ENCODE measurements around the gene IHH. TPM values are rescaled to one million over a fixed set of nuclear protein-coding genes. Genes with fewer than 3 reads are reported as not detected.

The IHH gene
- total RNA-seq, 1 experiment from 2014 or later = 0.17 TPM

DNA sequence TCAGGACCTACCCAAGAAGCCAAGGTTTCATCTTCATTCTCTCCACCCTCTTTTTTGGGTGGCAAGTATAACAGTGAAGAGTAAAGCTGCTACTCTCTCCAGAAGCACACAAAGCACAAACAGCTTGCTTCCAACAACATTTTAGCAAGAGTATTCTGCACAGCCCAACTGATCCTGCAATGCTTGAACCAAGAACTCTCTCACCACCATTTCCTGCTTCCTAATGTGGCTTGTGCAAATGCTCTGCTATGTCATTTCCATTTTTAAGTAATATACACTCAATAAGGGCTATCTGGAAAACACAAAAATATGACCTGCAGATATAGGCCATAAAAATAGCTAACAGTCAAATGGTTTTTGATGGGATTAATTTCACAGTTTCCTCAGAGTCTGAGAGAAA is 24.1 kb upstream of the IHH start:
- Histone ChIP-seq H2AFZ (ENCODE audit: low read depth, low read length, poor library complexity, severe bottlenecking) (no peak overlapping the region), H3K27me3 (ENCODE audit: insufficient read depth, low read length) (no peaks in the 10 kb centered on the region), H3K9ac (ENCODE audit: low read length) (no peak overlapping the region), H4K20me1 (ENCODE audit: insufficient read depth) (no peaks in the 10 kb centered on the region), H3K4me3 (replicated peaks in 1 of 2; ENCODE audit: low read depth in 1 of 2, low read length in 2 of 2) (no peak overlapping the region), H3K9me3 (ENCODE audit: control insufficient read depth in 1 of 2, insufficient read depth in 1 of 2, low read depth in 1 of 2, low read length in 2 of 2) (no peaks in the 10 kb centered on the region), H3K36me3 (ENCODE audit: control insufficient read depth in 1 of 2, insufficient read depth in 2 of 2, low read length in 2 of 2) (no peaks in the 10 kb centered on the region), H3K79me2 (ENCODE audit: insufficient read depth, low read length) (no peaks in the 10 kb centered on the region), H3K4me2 (ENCODE audit: low read length) (no peak overlapping the region), H3K4me1 (ENCODE audit: control insufficient read depth in 1 of 2, insufficient read depth in 2 of 2, low read length in 2 of 2) (no peaks in the 10 kb centered on the region), H3K9me2 (ENCODE audit: insufficient read depth) (no peaks in the 10 kb centered on the region), H3K27ac (ENCODE audit: low read depth, low read length) (no peak overlapping the region)
- ATAC-seq (no peak), DNase-seq (ENCODE audit: low read depth, low spot score) (no peak)
- BruUV-seq (replicated peaks) = no TSS peak
- CTCF ChIA-PET = interaction anchor here (1.4 to 1.8 kb wide), 3 partner anchors 12 to 19 kb away, joined by 5 to 9 read pairs (median 5); no protein-coding TSS in a partner anchor
- intact Hi-C loops (cut with micrococcal nuclease) = no loop called here
- RAD21 ChIA-PET (ENCODE audit: low non-redundant PET in 1 of 2, low total read pairs in 2 of 2, uncharacterized antibody in 2 of 2, unreplicated experiment in 2 of 2) = no interaction called here
- TF ChIP-seq, protein P1, sequence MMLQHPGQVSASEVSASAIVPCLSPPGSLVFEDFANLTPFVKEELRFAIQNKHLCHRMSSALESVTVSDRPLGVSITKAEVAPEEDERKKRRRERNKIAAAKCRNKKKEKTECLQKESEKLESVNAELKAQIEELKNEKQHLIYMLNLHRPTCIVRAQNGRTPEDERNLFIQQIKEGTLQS (IDR thresholded peaks at IDR 0.05) = no peak
- TF ChIP-seq POLR2A (IDR thresholded peaks at IDR 0.05; ENCODE audit: borderline replicate concordance, extremely low read depth, insufficient read depth, insufficient read length) = no peak
- no peak for TF ChIP-seq SP1 (IDR thresholded peaks at IDR 0.05; ENCODE audit: low read depth)
- TF ChIP-seq TCF7L2 (IDR thresholded peaks at IDR 0.05; ENCODE audit: borderline replicate concordance, extremely low read depth, insufficient read depth, insufficient read length) = no peak
- no peak for TF ChIP-seq YY1 (IDR thresholded peaks at IDR 0.05; ENCODE audit: extremely low read depth, insufficient replicate concordance, low read depth, low read length)
- no peak for TF ChIP-seq SRF (IDR thresholded peaks at IDR 0.05; ENCODE audit: low read depth)
- POLR2A ChIA-PET = no interaction called here

DNA sequence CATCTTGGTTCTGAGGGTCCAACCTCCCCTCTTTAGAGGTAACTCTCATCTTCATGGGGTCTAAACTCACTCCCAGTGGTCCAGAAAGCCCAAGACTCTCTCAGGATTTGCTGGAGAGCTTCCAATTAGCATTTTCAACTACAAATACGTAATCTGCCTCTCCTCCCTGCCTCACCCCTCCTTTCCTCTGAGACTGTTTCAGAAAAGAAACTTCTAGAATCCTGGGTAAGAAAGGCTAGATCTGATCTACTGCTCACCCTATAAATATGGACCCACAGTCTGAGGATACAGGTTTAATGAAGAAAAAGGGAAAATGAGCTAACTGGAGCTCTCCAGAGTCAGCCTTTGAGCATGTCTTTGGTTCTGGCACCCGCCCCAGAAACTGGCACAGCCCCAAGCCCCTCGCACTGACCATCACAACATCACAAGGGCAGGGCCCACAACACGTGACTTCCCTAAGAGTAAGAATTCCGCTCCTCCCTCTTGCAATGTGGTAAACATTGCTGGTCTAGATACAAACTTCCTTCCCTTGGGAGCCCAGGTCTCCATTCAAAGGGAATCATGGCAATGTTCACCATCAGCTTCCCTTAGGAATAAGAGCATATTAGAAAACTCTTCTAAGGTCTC is 21.7 kb upstream of the IHH start:
- Histone ChIP-seq H3K4me1 (ENCODE audit: control insufficient read depth in 1 of 2, insufficient read depth in 2 of 2, low read length in 2 of 2) (no peaks in the 10 kb centered on the region), H4K20me1 (ENCODE audit: insufficient read depth) (no peaks in the 10 kb centered on the region), H3K27ac (ENCODE audit: low read depth, low read length) (no peak overlapping the region), H3K79me2 (ENCODE audit: insufficient read depth, low read length) (no peaks in the 10 kb centered on the region), H3K4me2 (ENCODE audit: low read length) (no peak overlapping the region), H3K9me2 (ENCODE audit: insufficient read depth) (no peaks in the 10 kb centered on the region), H3K27me3 (ENCODE audit: insufficient read depth, low read length) (no peaks in the 10 kb centered on the region), H3K4me3 (replicated peaks in 1 of 2; ENCODE audit: low read depth in 1 of 2, low read length in 2 of 2) (no peak overlapping the region), H3K9me3 (ENCODE audit: control insufficient read depth in 1 of 2, insufficient read depth in 1 of 2, low read depth in 1 of 2, low read length in 2 of 2) (no peaks in the 10 kb centered on the region), H3K9ac (ENCODE audit: low read length) (no peak overlapping the region), H2AFZ (ENCODE audit: low read depth, low read length, poor library complexity, severe bottlenecking) (no peak overlapping the region), H3K36me3 (ENCODE audit: control insufficient read depth in 1 of 2, insufficient read depth in 2 of 2, low read length in 2 of 2) (no peaks in the 10 kb centered on the region; a peak in 1 of 4 replicates)
- no peak for DNase-seq (ENCODE audit: low read depth, low spot score)
- no TSS peak for BruUV-seq (replicated peaks)
- TF ChIP-seq SP1 (IDR thresholded peaks at IDR 0.05; ENCODE audit: low read depth) = no peak
- TF ChIP-seq, protein P2, sequence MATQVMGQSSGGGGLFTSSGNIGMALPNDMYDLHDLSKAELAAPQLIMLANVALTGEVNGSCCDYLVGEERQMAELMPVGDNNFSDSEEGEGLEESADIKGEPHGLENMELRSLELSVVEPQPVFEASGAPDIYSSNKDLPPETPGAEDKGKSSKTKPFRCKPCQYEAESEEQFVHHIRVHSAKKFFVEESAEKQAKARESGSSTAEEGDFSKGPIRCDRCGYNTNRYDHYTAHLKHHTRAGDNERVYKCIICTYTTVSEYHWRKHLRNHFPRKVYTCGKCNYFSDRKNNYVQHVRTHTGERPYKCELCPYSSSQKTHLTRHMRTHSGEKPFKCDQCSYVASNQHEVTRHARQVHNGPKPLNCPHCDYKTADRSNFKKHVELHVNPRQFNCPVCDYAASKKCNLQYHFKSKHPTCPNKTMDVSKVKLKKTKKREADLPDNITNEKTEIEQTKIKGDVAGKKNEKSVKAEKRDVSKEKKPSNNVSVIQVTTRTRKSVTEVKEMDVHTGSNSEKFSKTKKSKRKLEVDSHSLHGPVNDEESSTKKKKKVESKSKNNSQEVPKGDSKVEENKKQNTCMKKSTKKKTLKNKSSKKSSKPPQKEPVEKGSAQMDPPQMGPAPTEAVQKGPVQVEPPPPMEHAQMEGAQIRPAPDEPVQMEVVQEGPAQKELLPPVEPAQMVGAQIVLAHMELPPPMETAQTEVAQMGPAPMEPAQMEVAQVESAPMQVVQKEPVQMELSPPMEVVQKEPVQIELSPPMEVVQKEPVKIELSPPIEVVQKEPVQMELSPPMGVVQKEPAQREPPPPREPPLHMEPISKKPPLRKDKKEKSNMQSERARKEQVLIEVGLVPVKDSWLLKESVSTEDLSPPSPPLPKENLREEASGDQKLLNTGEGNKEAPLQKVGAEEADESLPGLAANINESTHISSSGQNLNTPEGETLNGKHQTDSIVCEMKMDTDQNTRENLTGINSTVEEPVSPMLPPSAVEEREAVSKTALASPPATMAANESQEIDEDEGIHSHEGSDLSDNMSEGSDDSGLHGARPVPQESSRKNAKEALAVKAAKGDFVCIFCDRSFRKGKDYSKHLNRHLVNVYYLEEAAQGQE (IDR thresholded peaks at IDR 0.05; ENCODE audit: low read depth) = no peak
- TF ChIP-seq SIN3A (IDR thresholded peaks at IDR 0.05; ENCODE audit: low read depth) = no peak
- no peak for TF ChIP-seq TCF7L2 (IDR thresholded peaks at IDR 0.05; ENCODE audit: borderline replicate concordance, extremely low read depth, insufficient read depth, insufficient read length)
- TF ChIP-seq, protein P1 (IDR thresholded peaks at IDR 0.05) = no peak
- no peak for TF ChIP-seq SRF (IDR thresholded peaks at IDR 0.05; ENCODE audit: low read depth)
- no peak for TF ChIP-seq CTCF (IDR thresholded peaks at IDR 0.05 in 2 of 3, conservative IDR thresholded peaks at IDR 0.05 in 1 of 3; ENCODE audit: borderline replicate concordance in 1 of 3, insufficient read depth in 1 of 3, low read depth in 2 of 3, low read length in 2 of 3)
- TF ChIP-seq JUND (IDR thresholded peaks at IDR 0.05) = no peak
- no peak for TF ChIP-seq ZFX (IDR thresholded peaks at IDR 0.05)
- ChIA-PET RAD21 (ENCODE audit: low non-redundant PET in 1 of 2, low total read pairs in 2 of 2, uncharacterized antibody in 2 of 2, unreplicated experiment in 2 of 2) (no interaction called here), POLR2A (no interaction called here), CTCF (interaction anchor here (1.4 kb wide), 1 partner anchor 80 kb away, joined by 3 read pairs; no protein-coding TSS in a partner anchor)
- intact Hi-C loops (cut with micrococcal nuclease) = no loop called here
- ATAC-seq = no peak
